ENCODE results near the gene HORMAD1. TPM values are rescaled to one million over a fixed set of nuclear protein-coding genes. Genes with fewer than 3 reads are reported as not detected.
"Not testable (repeated sequence)": the region's sequence is repeated elsewhere in the genome, so short reads cannot be mapped to it uniquely, and the experiment has no call there.

Gene HORMAD1
- total RNA-seq, 2 experiments from 2014 or later: 0.40 TPM; not detected in 1

- Mint-ChIP-seq H3K4me3 (no peak overlapping the region), H3K27ac (peak overlapping the region; percentile 47), H3K9me3 (ENCODE audit: insufficient read depth) (no peaks in the 10 kb centered on the region), H3K36me3 (ENCODE audit: low read depth) (peaks cover 32% of the 10 kb centered on the region), H3K27me3 (ENCODE audit: low read depth) (no peaks in the 10 kb centered on the region), H3K4me1 (ENCODE audit: low read depth) (peaks cover 3% of the 10 kb centered on the region)
- DNase-seq (no peak), ATAC-seq (no peak)
- ChIA-PET POLR2A (interaction anchor here (0.8 kb wide), 1 partner anchor 16 kb away, joined by 3 read pairs; no protein-coding TSS in a partner anchor), CTCF (interaction anchor here (0.9 to 1.2 kb wide), 3 partner anchors 15 to 188 kb away, joined by 3 read pairs; no protein-coding TSS in a partner anchor)
Measured at GRCh38 chr1:150748878-150749719, 28.4 kb upstream of the HORMAD1 start.

GRCh38 chr1:150730130-150730721 lies 9.5 kb upstream of the HORMAD1 start:
- no peaks in the 10 kb centered on the region for H3K27me3 Mint-ChIP-seq (ENCODE audit: low read depth)
- POLR2A ChIA-PET: no interaction called here
- H3K4me3 Mint-ChIP-seq: no peak overlapping the region
- H3K4me1 Mint-ChIP-seq (ENCODE audit: low read depth): no peaks in the 10 kb centered on the region
- H3K27ac Mint-ChIP-seq: peak overlapping the region; percentile 43
- H3K9me3 Mint-ChIP-seq (ENCODE audit: insufficient read depth): no peaks in the 10 kb centered on the region
- DNase-seq: no peak
- H3K36me3 Mint-ChIP-seq (ENCODE audit: low read depth): peaks cover 19% of the 10 kb centered on the region
- CTCF ChIA-PET: no interaction called here
- ATAC-seq: no peak

- no peak for ATAC-seq
- ChIA-PET CTCF (interaction anchor here (0.9 kb wide), 1 partner anchor 39 kb away, joined by 3 read pairs; no protein-coding TSS in a partner anchor), POLR2A (no interaction called here)
Measured at GRCh38 chr1:150724336-150724735, 3.6 kb upstream of the HORMAD1 start.

GRCh38 chr1:150720098-150720497 lies 597 bp downstream of the HORMAD1 start:
- ATAC-seq: no peak
- H3K27me3 Mint-ChIP-seq (ENCODE audit: low read depth): peaks cover 7% of the 10 kb centered on the region
- H3K36me3 Mint-ChIP-seq (ENCODE audit: low read depth): no peaks in the 10 kb centered on the region
- DNase-seq: no peak
- no peak overlapping the region for H3K4me3 Mint-ChIP-seq
- H3K4me1 Mint-ChIP-seq (ENCODE audit: low read depth): no peaks in the 10 kb centered on the region
- ChIA-PET POLR2A (no interaction called here), CTCF (no interaction called here)
- no peaks in the 10 kb centered on the region for H3K9me3 Mint-ChIP-seq (ENCODE audit: insufficient read depth)
- no peak overlapping the region for H3K27ac Mint-ChIP-seq

More at GRCh38 chr1:150724336-150724735, 3.6 kb upstream of the HORMAD1 start:
- Mint-ChIP-seq H3K27me3 (ENCODE audit: low read depth) (no peaks in the 10 kb centered on the region), H3K4me3 (no peak overlapping the region), H3K4me1 (ENCODE audit: low read depth) (no peaks in the 10 kb centered on the region), H3K27ac (no peak overlapping the region), H3K36me3 (ENCODE audit: low read depth) (no peaks in the 10 kb centered on the region), H3K9me3 (ENCODE audit: insufficient read depth) (no peaks in the 10 kb centered on the region)
- DNase-seq: no peak

GRCh38 chr1:150718225-150718891 lies 2.3 kb downstream of the HORMAD1 start:
- no peaks in the 10 kb centered on the region for H3K9me3 Mint-ChIP-seq (ENCODE audit: insufficient read depth)
- peaks cover 7% of the 10 kb centered on the region for H3K27me3 Mint-ChIP-seq (ENCODE audit: low read depth)
- ATAC-seq (no peak), DNase-seq (no peak)
- H3K36me3 Mint-ChIP-seq (ENCODE audit: low read depth): no peaks in the 10 kb centered on the region
- H3K27ac Mint-ChIP-seq: no peak overlapping the region
- ChIA-PET CTCF (interaction anchor here (0.7 to 0.9 kb wide), 2 partner anchors 21 to 104 kb away, joined by 3 read pairs; partner anchors contain the start of gene GOLPH3L), POLR2A (no interaction called here)
- H3K4me3 Mint-ChIP-seq: no peak overlapping the region
- no peaks in the 10 kb centered on the region for H3K4me1 Mint-ChIP-seq (ENCODE audit: low read depth)

GRCh38 chr1:150709031-150709430 lies 11.7 kb downstream of the HORMAD1 start:
- H3K27ac Mint-ChIP-seq; DNase-seq; H3K36me3 Mint-ChIP-seq (ENCODE audit: low read depth); ATAC-seq; POLR2A ChIA-PET; H3K9me3 Mint-ChIP-seq (ENCODE audit: insufficient read depth); H3K4me3 Mint-ChIP-seq; H3K4me1 Mint-ChIP-seq (ENCODE audit: low read depth); H3K27me3 Mint-ChIP-seq (ENCODE audit: low read depth): not testable (repeated sequence)
- CTCF ChIA-PET: interaction anchor here (1.1 to 1.8 kb wide), 2 partner anchors 12 to 213 kb away, joined by 3 to 7 read pairs; partner anchors contain the start of gene GOLPH3L

- POLR2A ChIA-PET: no interaction called here
- Mint-ChIP-seq H3K4me1 (ENCODE audit: low read depth) (no peaks in the 10 kb centered on the region), H3K27me3 (ENCODE audit: low read depth) (peaks cover 9% of the 10 kb centered on the region), H3K4me3 (no peak overlapping the region), H3K9me3 (ENCODE audit: insufficient read depth) (no peaks in the 10 kb centered on the region), H3K27ac (no peak overlapping the region), H3K36me3 (ENCODE audit: low read depth) (no peaks in the 10 kb centered on the region)
- CTCF ChIA-PET: interaction anchor here (1.1 to 1.8 kb wide), 2 partner anchors 11 to 214 kb away, joined by 3 to 7 read pairs; partner anchors contain the start of gene GOLPH3L
- no peak for DNase-seq
- ATAC-seq: no peak
Measured at GRCh38 chr1:150708595-150708994, 12.1 kb downstream of the HORMAD1 start.

GRCh38 chr1:150706091-150706490 lies 14.6 kb downstream of the HORMAD1 start:
- POLR2A ChIA-PET: no interaction called here
- Mint-ChIP-seq H3K4me3 (no peak overlapping the region), H3K9me3 (ENCODE audit: insufficient read depth) (no peaks in the 10 kb centered on the region), H3K27ac (no peak overlapping the region), H3K4me1 (ENCODE audit: low read depth) (no peaks in the 10 kb centered on the region), H3K36me3 (ENCODE audit: low read depth) (no peaks in the 10 kb centered on the region), H3K27me3 (ENCODE audit: low read depth) (peaks cover 17% of the 10 kb centered on the region)
- CTCF ChIA-PET: no interaction called here
- DNase-seq (no peak), ATAC-seq (no peak)

GRCh38 chr1:150703427-150703826 lies 17.3 kb downstream of the HORMAD1 start:
- Mint-ChIP-seq H3K4me3 (no peak overlapping the region), H3K36me3 (ENCODE audit: low read depth) (no peaks in the 10 kb centered on the region), H3K9me3 (ENCODE audit: insufficient read depth) (no peaks in the 10 kb centered on the region), H3K27me3 (ENCODE audit: low read depth) (peaks cover 19% of the 10 kb centered on the region), H3K27ac (no peak overlapping the region), H3K4me1 (ENCODE audit: low read depth) (no peaks in the 10 kb centered on the region)
- DNase-seq (no peak), ATAC-seq (no peak)
- CTCF ChIA-PET: no interaction called here
- POLR2A ChIA-PET: no interaction called here

GRCh38 chr1:150696995-150697927 lies 23.4 kb downstream of the HORMAD1 start, which contains the start of gene GOLPH3L:
Gene GOLPH3L, minus strand, starts transcription at chr1:150697154. Its CDS starts 2,316 bp downstream, at chr1:150694838.
- peaks cover 18% of the 10 kb centered on the region for H3K4me1 Mint-ChIP-seq (ENCODE audit: low read depth)
- DNase-seq: peak; percentile 96
- peak; percentile 100 for ATAC-seq
- ChIA-PET POLR2A (interaction anchor here (0.5 to 2.7 kb wide), 10 partner anchors 68 to 1479 kb away, joined by 3 to 12 read pairs (median 4); partner anchors contain the start of genes ENSA, MCL1 and MINDY1), CTCF (interaction anchor here (0.7 to 3.0 kb wide), 19 partner anchors 9 to 302 kb away, joined by 3 to 13 read pairs (median 3); partner anchors contain the start of genes ANXA9, CTSK and ENSA)
- H3K36me3 Mint-ChIP-seq (ENCODE audit: low read depth): peaks cover 14% of the 10 kb centered on the region
- peaks cover 12% of the 10 kb centered on the region for H3K27me3 Mint-ChIP-seq (ENCODE audit: low read depth)
- H3K4me3 Mint-ChIP-seq: peak within 1 kb of the TSS; percentile 93
- peak within 1 kb of the TSS; percentile 83 for H3K27ac Mint-ChIP-seq
- no peaks in the 10 kb centered on the region for H3K9me3 Mint-ChIP-seq (ENCODE audit: insufficient read depth)
